Right atrium auricular region (tissue), 2 donors: ENCODE results near the gene PPIP5K1. TPM values are rescaled to one million over a fixed set of nuclear protein-coding genes. Genes with fewer than 3 reads are reported as not detected.
A peak's percentile ranks its signal among the peaks of the same experiment; 100 is the strongest.
"Not testable (repeated sequence)": the region's sequence is repeated elsewhere in the genome, so short reads cannot be mapped to it uniquely, and the experiment has no call there.

Experiments used
- DNase-seq: peaks from one replicate; pipeline ENCODE4 v3.0.0-alpha.2; 2019; ENCODE audit warnings: low spot score
- H3K27ac ChIP-seq, 2 donors: fragments of 200-600 bp; sonication (generic); 1 replicate in 1 of 2; 2 replicates in 1 of 2; pipeline ENCODE4 v1.5.1; 2016 to 2019
- H3K27me3 ChIP-seq, 2 donors: fragments of 200-600 bp; sonication (generic); one replicate each; pipeline versions ENCODE4 v1.5.1 to v1.6.0; 2017 to 2019
- H3K36me3 ChIP-seq: fragments of 200-600 bp; sonication (generic); one replicate; pipeline ENCODE4 v1.5.1; 2016
- H3K4me1 ChIP-seq, 2 donors: fragments of 200-600 bp; sonication (generic); one replicate each; pipeline versions ENCODE4 v1.5.1 to v1.6.0; 2017 to 2019
- H3K4me3 ChIP-seq, 2 donors: fragments of 200-600 bp; sonication (generic); 1 replicate in 1 of 2; 2 replicates in 1 of 2; pipeline ENCODE4 v1.5.1; 2017 to 2019; ENCODE audit warnings: mild to moderate bottlenecking in 1 of 2, moderate library complexity in 1 of 2
- H3K9me3 ChIP-seq, 2 donors: fragments of 200-600 bp; sonication (generic); one replicate each; pipeline ENCODE4 v1.5.1; 2019
- CTCF ChIP-seq, 2 donors: fragments of 200-600 bp; sonication (generic); IDR thresholded peaks; one replicate each; pipeline ENCODE4 v1.5.1; 2019; ENCODE audit warnings: antibody characterized with exemption in 2 of 2
- total RNA-seq, 2 donors: library from RNA; depleted of rRNA; stranded (reverse); fragments of >200 nt; gene quantifications; one replicate each; pipeline ENCODE4 v1.1.0, GENCODE V29; 2016

PPIP5K1 gene
- total RNA-seq, 2 donors from 2014 or later, result 8.3 to 12.3 TPM

- H3K9me3 ChIP-seq, H3K27ac ChIP-seq, DNase-seq, H3K36me3 ChIP-seq, H3K4me3 ChIP-seq, H3K27me3 ChIP-seq, H3K4me1 ChIP-seq: not testable (repeated sequence)
Observed at GRCh38 chr15:43566615-43567014, 23.4 kb downstream of the PPIP5K1 start.

- not testable (repeated sequence) for H3K27me3 ChIP-seq, H3K27ac ChIP-seq
Observed at GRCh38 chr15:43563793-43564192, 26.2 kb downstream of the PPIP5K1 start.

GRCh38 chr15:43562753-43563152 lies 27.3 kb downstream of the PPIP5K1 start:
- H3K4me1 ChIP-seq, H3K4me3 ChIP-seq, H3K27ac ChIP-seq, H3K9me3 ChIP-seq, H3K36me3 ChIP-seq, H3K27me3 ChIP-seq, DNase-seq: not testable (repeated sequence)

More at GRCh38 chr15:43563793-43564192, 26.2 kb downstream of the PPIP5K1 start:
- not testable (repeated sequence) for H3K9me3 ChIP-seq, H3K4me3 ChIP-seq, H3K4me1 ChIP-seq, DNase-seq, H3K36me3 ChIP-seq

- Histone ChIP-seq H3K9me3 (no peaks in the 10 kb centered on the region), H3K27ac (no peak overlapping the region), H3K4me3 (no peak overlapping the region), H3K27me3 (no peaks in the 10 kb centered on the region), H3K4me1 (no peaks in the 10 kb centered on the region), H3K36me3 (no peaks in the 10 kb centered on the region)
- no peak for TF ChIP-seq CTCF (IDR thresholded peaks at IDR 0.05)
- DNase-seq, result no peak
Observed at GRCh38 chr15:43552986-43553385, 37.0 kb downstream of the PPIP5K1 start.

- H3K4me3 ChIP-seq, result no peak overlapping the region
- H3K27ac ChIP-seq, result no peak overlapping the region
- no peaks in the 10 kb centered on the region for H3K36me3 ChIP-seq
- no peaks in the 10 kb centered on the region for H3K4me1 ChIP-seq
- peaks cover 0 to 4% of the 10 kb centered on the region in 2 donors for H3K9me3 ChIP-seq
- H3K27me3 ChIP-seq, result no peaks in the 10 kb centered on the region
- DNase-seq, result no peak
- no peak for TF ChIP-seq CTCF (IDR thresholded peaks at IDR 0.05)
Observed at GRCh38 chr15:43552256-43552655, 37.8 kb downstream of the PPIP5K1 start.

- TF ChIP-seq CTCF (IDR thresholded peaks at IDR 0.05), result no peak
- no peaks in the 10 kb centered on the region for H3K36me3 ChIP-seq
Observed at GRCh38 chr15:43550527-43551363, 39.3 kb downstream of the PPIP5K1 start.

GRCh38 chr15:43547539-43547938 lies 42.5 kb downstream of the PPIP5K1 start:
- Histone ChIP-seq H3K27ac (no peak overlapping the region), H3K27me3 (no peaks in the 10 kb centered on the region), H3K4me1 (no peaks in the 10 kb centered on the region), H3K4me3 (no peak overlapping the region), H3K36me3 (no peaks in the 10 kb centered on the region), H3K9me3 (peaks cover 0 to 8% of the 10 kb centered on the region in 2 donors)
- no peak for TF ChIP-seq CTCF (IDR thresholded peaks at IDR 0.05)
- no peak for DNase-seq

More at GRCh38 chr15:43550527-43551363, 39.3 kb downstream of the PPIP5K1 start:
- DNase-seq, result peak; percentile 65
- Histone ChIP-seq H3K9me3 (peaks cover 0 to 4% of the 10 kb centered on the region in 2 donors), H3K4me3 (no peak overlapping the region), H3K4me1 (no peaks in the 10 kb centered on the region), H3K27me3 (no peaks in the 10 kb centered on the region), H3K27ac (peak overlapping the region in 1 of 2 donors; percentile 48)
